NCI-H345 treated with DMSO at 0.1 percent for 48 hours (cell line): ENCODE results near the gene TBL1X.

ENCODE experiments used
- DNase-seq: peaks from one replicate; lab custom pipeline; 2025; ENCODE audit not compliant: unreplicated experiment; lab: John Stamatoyannopoulos, UW

TBL1X gene

GRCh38 chrX:9619133-9619532 is 154.3 kb downstream of the TBL1X start:
- no peak for DNase-seq

GRCh38 chrX:9619581-9619980 is 154.7 kb downstream of the TBL1X start:
- no peak for DNase-seq

- no peak for DNase-seq
Observed at GRCh38 chrX:9622128-9622527, 157.3 kb downstream of the TBL1X start.

GRCh38 chrX:9626379-9626778 is 161.5 kb downstream of the TBL1X start:
- DNase-seq: peak; percentile 26

- no peak for DNase-seq
Observed at GRCh38 chrX:9627922-9628321, 163.1 kb downstream of the TBL1X start.

GRCh38 chrX:9628779-9629493 is 164.1 kb downstream of the TBL1X start:
- DNase-seq: no peak

GRCh38 chrX:9634551-9634950 is 169.7 kb downstream of the TBL1X start:
- no peak for DNase-seq

GRCh38 chrX:9635368-9635767 is 170.5 kb downstream of the TBL1X start:
- no peak for DNase-seq

- no peak for DNase-seq
Observed at GRCh38 chrX:9635803-9636202, 170.9 kb downstream of the TBL1X start.

GRCh38 chrX:9638871-9639270 is 174.0 kb downstream of the TBL1X start:
- no peak for DNase-seq

GRCh38 chrX:9642270-9642995 is 177.6 kb downstream of the TBL1X start:
- DNase-seq: no peak

GRCh38 chrX:9643807-9644206 is 178.9 kb downstream of the TBL1X start:
- no peak for DNase-seq

GRCh38 chrX:9644335-9644734 is 179.5 kb downstream of the TBL1X start:
- DNase-seq: no peak

- no peak for DNase-seq
Observed at GRCh38 chrX:9646471-9647224, 181.8 kb downstream of the TBL1X start.

GRCh38 chrX:9647431-9647830 is 182.6 kb downstream of the TBL1X start:
- no peak for DNase-seq

- DNase-seq: no peak
Observed at GRCh38 chrX:9650091-9650490, 185.2 kb downstream of the TBL1X start.

- no peak for DNase-seq
Observed at GRCh38 chrX:9651737-9652136, 186.9 kb downstream of the TBL1X start.

- DNase-seq: no peak
Observed at GRCh38 chrX:9654929-9655328, 190.1 kb downstream of the TBL1X start.

GRCh38 chrX:9656277-9656676 is 191.4 kb downstream of the TBL1X start:
- DNase-seq: no peak

GRCh38 chrX:9656871-9657270 is 192.0 kb downstream of the TBL1X start:
- DNase-seq: no peak

- DNase-seq: no peak
Observed at GRCh38 chrX:9657590-9658256, 192.9 kb downstream of the TBL1X start.
